Midbrain (tissue), 1 donor: ENCODE data around the gene KRT75.
"Not testable (repeated sequence)": the region's sequence is repeated elsewhere in the genome, so short reads cannot be mapped to it uniquely, and the experiment has no call there.

Experiments
- DNase-seq: peaks from one replicate; lab custom pipeline; 2025; lab: John Stamatoyannopoulos, UW

Gene KRT75

DNA sequence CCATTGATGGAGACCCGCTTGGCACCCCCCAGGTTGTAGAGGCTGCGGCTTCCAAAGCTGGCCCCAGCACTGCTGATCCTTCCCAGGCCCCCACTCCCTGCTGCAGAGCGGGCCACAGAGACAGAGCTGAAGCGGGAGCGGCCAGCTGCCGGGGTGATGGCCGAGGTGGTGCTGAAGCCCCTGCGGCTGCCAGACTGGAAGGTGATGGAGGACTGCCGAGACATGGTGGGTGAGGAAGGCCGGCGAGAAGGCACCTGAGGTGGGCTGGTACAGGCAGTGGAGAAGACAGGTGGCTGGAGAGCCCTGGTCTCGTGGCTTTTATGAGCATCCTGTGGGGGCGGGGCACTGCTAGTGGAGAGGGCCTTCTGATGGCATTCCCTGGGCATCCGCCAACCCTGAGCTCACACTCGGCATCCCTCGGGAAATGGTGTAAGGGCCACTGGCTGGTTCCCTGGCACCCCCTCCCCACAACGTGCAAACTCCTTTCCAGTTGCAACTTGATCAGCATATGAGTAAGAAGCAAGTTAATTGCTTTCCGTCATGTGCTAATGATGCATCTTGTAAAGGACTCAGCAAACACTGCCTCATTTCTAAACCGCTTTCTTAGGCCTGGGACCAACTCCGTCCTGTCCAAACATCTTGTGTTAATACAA lies at the start of gene KRT75:
TSS of gene KRT75 (minus strand) at position 291 of the 653 bp plus-strand sequence. CDS start at position 224, 67 bp downstream.
- no peak for DNase-seq

GRCh38 chr12:52480073-52480472 lies 45.9 kb upstream of the KRT75 start:
- DNase-seq, result no peak

GRCh38 chr12:52477651-52478050 lies 43.5 kb upstream of the KRT75 start:
- no peak for DNase-seq

DNA sequence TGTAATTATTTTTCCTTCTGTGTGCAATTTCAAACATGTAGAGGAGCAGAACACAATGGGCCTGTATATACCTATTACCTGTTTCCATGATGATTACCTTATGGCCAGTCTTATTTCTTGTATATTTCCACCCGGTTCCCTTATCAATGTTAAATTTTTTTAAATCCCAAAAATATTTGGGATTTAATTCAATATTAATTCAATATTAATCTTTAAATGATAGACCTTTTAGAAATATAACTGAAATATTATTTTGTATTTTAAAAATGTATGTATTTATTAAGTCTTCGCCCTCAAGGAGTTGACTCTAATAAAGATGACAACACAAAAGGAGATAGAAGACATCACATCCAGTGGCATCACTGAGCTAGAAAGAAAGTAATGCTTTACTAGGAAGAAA lies 40.0 kb upstream of the KRT75 start:
- DNase-seq, result no peak

GRCh38 chr12:52473768-52474167 lies 39.6 kb upstream of the KRT75 start, which contains the start of gene KRT6C:
KRT6C (minus strand) TSS chr12:52473805; CDS start chr12:52473737, 68 bp downstream.
- DNase-seq, result no peak

GRCh38 chr12:52469853-52470252 lies 35.7 kb upstream of the KRT75 start:
- no peak for DNase-seq

DNA sequence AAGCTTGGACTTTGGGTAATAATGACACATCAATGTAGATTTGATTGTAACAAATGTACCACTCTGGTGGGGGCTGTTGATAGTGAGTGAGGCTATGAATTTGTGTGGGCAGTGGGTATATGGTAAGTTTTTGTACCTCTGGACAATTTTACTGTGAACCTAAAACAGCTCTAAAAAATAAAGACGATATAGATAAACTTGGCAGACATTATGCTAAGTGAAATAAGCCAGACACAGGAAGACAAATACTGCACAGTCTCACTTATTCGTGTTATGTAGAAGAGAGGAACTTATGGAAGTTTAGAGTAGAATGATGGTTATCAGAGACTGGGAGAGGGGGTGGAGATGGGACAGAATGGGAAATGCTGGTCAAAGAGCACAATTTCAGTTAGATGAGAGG lies 30.7 kb upstream of the KRT75 start:
- no peak for DNase-seq

- DNase-seq, result no peak
Observed at GRCh38 chr12:52461693-52462092, 27.5 kb upstream of the KRT75 start.

DNA sequence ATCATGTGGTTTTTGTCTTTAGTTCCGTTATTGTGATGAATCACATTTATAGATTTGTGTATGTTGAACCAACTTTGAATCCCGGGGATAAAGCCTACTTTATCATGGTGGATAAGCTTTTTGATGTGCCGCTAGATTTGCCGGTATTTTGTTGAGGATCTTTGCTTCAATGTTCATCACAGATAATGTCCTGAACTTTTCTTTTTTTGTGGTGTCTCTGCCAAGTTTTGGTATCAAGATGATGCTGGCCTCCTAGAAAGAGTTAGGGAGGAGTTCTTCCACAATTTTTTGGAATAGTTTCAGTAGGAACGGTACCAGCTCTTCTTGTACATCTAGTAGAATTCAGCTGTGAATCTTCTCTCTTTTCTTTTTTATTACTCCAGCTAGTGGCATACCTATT lies 24.7 kb upstream of the KRT75 start:
- DNase-seq, result no peak

- DNase-seq, result no peak
Observed at GRCh38 chr12:52455821-52456220, 21.6 kb upstream of the KRT75 start.

GRCh38 chr12:52454411-52455201 lies 20.4 kb upstream of the KRT75 start:
- peak; percentile 35 for DNase-seq

DNA sequence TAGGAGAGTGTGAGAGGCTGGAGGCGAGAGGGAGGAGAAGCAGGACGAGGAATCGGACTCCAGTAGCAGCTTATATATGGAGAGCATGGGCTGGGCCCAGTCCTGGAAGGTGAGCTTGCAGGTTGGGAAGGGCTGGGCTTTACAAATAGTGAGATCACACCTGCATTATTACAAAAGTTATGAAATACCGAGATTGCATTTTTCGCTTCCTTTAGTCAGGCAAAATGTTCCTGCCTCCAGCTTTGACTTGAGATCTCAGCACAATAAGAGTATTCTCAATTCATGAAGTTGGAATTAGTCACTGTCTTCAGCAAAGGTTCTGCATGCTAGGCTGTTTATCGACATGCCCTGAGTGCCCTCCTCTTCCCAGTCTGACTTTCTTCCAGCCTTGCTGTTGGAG lies 17.9 kb upstream of the KRT75 start, which contains the start of gene KRT6B:
TSS of gene KRT6B (minus strand) at position 46 of the 400 bp plus-strand sequence. CDS start 68 bp downstream, outside the sequence.
- no peak for DNase-seq

- no peak for DNase-seq
Observed at GRCh38 chr12:52448228-52448627, 14.1 kb upstream of the KRT75 start.

- DNase-seq, result not testable (repeated sequence)
Observed at GRCh38 chr12:52447196-52447595, 13.0 kb upstream of the KRT75 start.

- DNase-seq, result no peak
Observed at GRCh38 chr12:52446367-52447045, 12.3 kb upstream of the KRT75 start.

DNA sequence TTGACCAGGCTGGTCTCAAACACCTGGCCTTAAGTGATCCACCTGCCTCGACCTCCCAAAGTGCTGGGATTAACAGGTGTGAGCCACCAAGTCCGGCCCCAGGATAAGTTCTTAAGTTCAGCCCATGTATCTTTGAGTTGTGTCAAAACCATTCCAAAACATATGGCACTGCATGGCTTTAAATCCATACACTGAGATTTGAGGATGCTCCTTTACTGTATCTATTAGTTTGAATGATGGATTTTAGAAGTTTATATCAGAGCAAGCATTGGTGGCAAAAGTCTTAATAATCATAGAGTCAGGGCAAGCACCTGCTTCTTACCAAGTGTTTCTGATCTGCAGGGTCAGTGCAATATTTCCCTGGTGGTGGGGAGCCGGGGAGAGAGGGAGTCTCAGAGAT lies 11.7 kb upstream of the KRT75 start:
- no peak for DNase-seq

GRCh38 chr12:52444647-52445595 lies 10.8 kb upstream of the KRT75 start:
- no peak for DNase-seq

GRCh38 chr12:52443966-52444365 lies 9.8 kb upstream of the KRT75 start:
- DNase-seq, result no peak

- no peak for DNase-seq
Observed at GRCh38 chr12:52442600-52443061, 8.5 kb upstream of the KRT75 start.

- no peak for DNase-seq
Observed at GRCh38 chr12:52441320-52441911, 7.2 kb upstream of the KRT75 start.

GRCh38 chr12:52440821-52441319 lies 6.7 kb upstream of the KRT75 start:
- DNase-seq, result no peak
